Fibroblast of pulmonary artery (primary cell): ENCODE data around the gene ZNF846.

Source experiments
- DNase-seq: peaks from one replicate; pipeline ENCODE4 v3.0.0-alpha.2; 2010; ENCODE audit warnings: low read depth
- H3K4me3 ChIP-seq: replicated peaks from 2 replicates; pipeline ENCODE4 v1.5.1; 2011; ENCODE audit warnings: low read depth, mild to moderate bottlenecking, control low read depth, low read length, moderate library complexity
- CTCF ChIP-seq: IDR thresholded peaks from 2 replicates; pipeline ENCODE4 v1.5.1; 2011; ENCODE audit warnings: mild to moderate bottlenecking, control low read depth, low read length, inconsistent platforms; ENCODE audit errors: missing control alignments

ZNF846 gene

GRCh38 chr19:9709305-9709704, 59.2 kb downstream of the ZNF846 start:
- H3K4me3 ChIP-seq, result no peak overlapping the region
- DNase-seq, result no peak
- TF ChIP-seq CTCF, result no peak

- no peak for TF ChIP-seq CTCF
- DNase-seq, result no peak
- H3K4me3 ChIP-seq, result no peak overlapping the region
Measured at GRCh38 chr19:9705836-9706235, 62.7 kb downstream of the ZNF846 start.

- no peak overlapping the region for H3K4me3 ChIP-seq
- DNase-seq, result no peak
- no peak for TF ChIP-seq CTCF
Measured at GRCh38 chr19:9702186-9702585, 66.4 kb downstream of the ZNF846 start.
